ENCODE data around the gene RHBDD1.

RHBDD1 gene

GRCh38 chr2:226791487-226792081 lies 44.3 kb upstream of the RHBDD1 start:
- peak; percentile 70 for DNase-seq (ENCODE audit: low read depth)
- no peak for TF ChIP-seq CTCF (conservative IDR thresholded peaks at IDR 0.05; ENCODE audit: control insufficient read depth, insufficient read depth, low read depth, low read length)
- peak overlapping the region; percentile 76 for H3K4me3 ChIP-seq (ENCODE audit: control insufficient read depth, low read depth, low read length)

- peak; percentile 45 for DNase-seq (ENCODE audit: low read depth)
- peak overlapping the region; percentile 76 for H3K4me3 ChIP-seq (ENCODE audit: control insufficient read depth, low read depth, low read length)
- no peak for TF ChIP-seq CTCF (conservative IDR thresholded peaks at IDR 0.05; ENCODE audit: control insufficient read depth, insufficient read depth, low read depth, low read length)
Observed at GRCh38 chr2:226792155-226792881, 43.5 kb upstream of the RHBDD1 start.

- peak overlapping the region; percentile 76 for H3K4me3 ChIP-seq (ENCODE audit: control insufficient read depth, low read depth, low read length)
- DNase-seq (ENCODE audit: low read depth), result peak; percentile 60
- TF ChIP-seq CTCF (conservative IDR thresholded peaks at IDR 0.05; ENCODE audit: control insufficient read depth, insufficient read depth, low read depth, low read length), result no peak
Observed at GRCh38 chr2:226793646-226794045, 42.2 kb upstream of the RHBDD1 start.

- H3K4me3 ChIP-seq (ENCODE audit: control insufficient read depth, low read depth, low read length), result peak overlapping the region; percentile 76
- DNase-seq (ENCODE audit: low read depth), result peak; percentile 51
- no peak for TF ChIP-seq CTCF (conservative IDR thresholded peaks at IDR 0.05; ENCODE audit: control insufficient read depth, insufficient read depth, low read depth, low read length)
Observed at GRCh38 chr2:226794196-226794661, 41.6 kb upstream of the RHBDD1 start.

GRCh38 chr2:226794751-226795171 lies 41.1 kb upstream of the RHBDD1 start:
- no peak for TF ChIP-seq CTCF (conservative IDR thresholded peaks at IDR 0.05; ENCODE audit: control insufficient read depth, insufficient read depth, low read depth, low read length)
- DNase-seq (ENCODE audit: low read depth), result peak; percentile 89
- peak overlapping the region; percentile 76 for H3K4me3 ChIP-seq (ENCODE audit: control insufficient read depth, low read depth, low read length)

- peak; percentile 22 for TF ChIP-seq CTCF (conservative IDR thresholded peaks at IDR 0.05; ENCODE audit: control insufficient read depth, insufficient read depth, low read depth, low read length)
- DNase-seq (ENCODE audit: low read depth), result peak; percentile 63
- peak overlapping the region; percentile 76 for H3K4me3 ChIP-seq (ENCODE audit: control insufficient read depth, low read depth, low read length)
Observed at GRCh38 chr2:226795281-226796011, 40.4 kb upstream of the RHBDD1 start.
